HepG2 (cell line): Measurements from ENCODE around the gene FMNL2. TPM values are rescaled to one million over a fixed set of nuclear protein-coding genes. Genes with fewer than 3 reads are reported as not detected.

Experiments used
- AGO1 ChIP-seq: fragments of 200-400 bp; formaldehyde crosslinking; IDR thresholded peaks from 2 replicates; pipeline ENCODE4 v1.6.1; 2017; ENCODE audit warnings: mild to moderate bottlenecking, low read depth, low read length, moderate library complexity; ENCODE audit not compliant: poor library complexity, severe bottlenecking
- BCL3 ChIP-seq: sonication (generic); formaldehyde crosslinking; IDR thresholded peaks from 2 replicates; pipeline ENCODE4 v1.5.1; 2020; ENCODE audit warnings: mild to moderate bottlenecking, missing genetic modification reagents, moderate library complexity
- CCDC6 ChIP-seq: sonication (generic); formaldehyde crosslinking; IDR thresholded peaks from 2 replicates; pipeline ENCODE4 v1.8.1; 2022; ENCODE audit warnings: mild to moderate bottlenecking, missing genetic modification reagents, moderate library complexity
- FOXK2 ChIP-seq: fragments of 450-650 bp; IDR thresholded peaks from 2 replicates; pipeline ENCODE4 v1.6.1; 2016
- HINFP ChIP-seq: sonication (generic); formaldehyde crosslinking; IDR thresholded peaks from 2 replicates; pipeline ENCODE4 v1.4.0; 2020; ENCODE audit warnings: low read depth, mild to moderate bottlenecking, missing genetic modification reagents
- PTBP1 ChIP-seq: fragments of 200-400 bp; formaldehyde crosslinking; IDR thresholded peaks from 2 replicates; pipeline ENCODE4 v1.6.1; 2018; ENCODE audit warnings: low read length, low read depth; ENCODE audit not compliant: poor library complexity, severe bottlenecking
- REL ChIP-seq: sonication (generic); formaldehyde crosslinking; conservative IDR thresholded peaks from 2 replicates; pipeline ENCODE4 v1.8.0; 2022; ENCODE audit warnings: mild to moderate bottlenecking, missing genetic modification reagents, moderate library complexity
- RNF2 ChIP-seq: fragments of 450-650 bp; conservative IDR thresholded peaks from 2 replicates; pipeline ENCODE4 v1.6.1; 2016; ENCODE audit warnings: low read depth
- YY1 ChIP-seq: IDR thresholded peaks from 2 replicates; pipeline ENCODE4 v1.6.1; 2011; ENCODE audit warnings: low read length, low read depth, moderate library complexity, mild to moderate bottlenecking; ENCODE audit not compliant: insufficient read depth, insufficient replicate concordance
- ZBTB10 ChIP-seq: sonication (generic); formaldehyde crosslinking; IDR thresholded peaks from 2 replicates; pipeline ENCODE4 v1.4.0; 2020; ENCODE audit warnings: missing genetic modification reagents, borderline replicate concordance
- ZFYVE20 ChIP-seq: sonication (generic); formaldehyde crosslinking; IDR thresholded peaks from 2 replicates; pipeline ENCODE4 v1.8.0; 2023; ENCODE audit warnings: low read depth, mild to moderate bottlenecking, moderate library complexity, missing genetic modification reagents, borderline replicate concordance
- ZNF121 ChIP-seq: sonication (generic); formaldehyde crosslinking; IDR thresholded peaks from 2 replicates; pipeline ENCODE4 v1.5.0; 2020; ENCODE audit warnings: mild to moderate bottlenecking, missing genetic modification reagents
- ZNF230 ChIP-seq: sonication (generic); formaldehyde crosslinking; IDR thresholded peaks from 2 replicates; pipeline ENCODE4 v1.4.0; 2020; ENCODE audit warnings: mild to moderate bottlenecking, missing genetic modification reagents
- ZNF574 ChIP-seq: sonication (generic); formaldehyde crosslinking; IDR thresholded peaks from 2 replicates; pipeline ENCODE4 v1.4.0; 2020; ENCODE audit warnings: missing genetic modification reagents
- ZNF597 ChIP-seq: sonication (generic); formaldehyde crosslinking; IDR thresholded peaks from 2 replicates; pipeline ENCODE4 v1.5.0; 2020; ENCODE audit warnings: missing genetic modification reagents
- ZNF660 ChIP-seq: sonication (generic); formaldehyde crosslinking; IDR thresholded peaks from 2 replicates; pipeline ENCODE4 v1.5.1; 2020; ENCODE audit warnings: mild to moderate bottlenecking, low read depth, missing genetic modification reagents, borderline replicate concordance
- ZNF674 ChIP-seq: sonication (generic); formaldehyde crosslinking; IDR thresholded peaks from 2 replicates; pipeline ENCODE4 v1.5.0; 2020; ENCODE audit warnings: low read depth, mild to moderate bottlenecking, missing genetic modification reagents
- polyA plus RNA-seq, 8 experiments: library from polyadenylated mRNA; depleted of rRNA in 3 of 8; stranded (reverse) in 7 of 8; unstranded in 1 of 8; fragments of >200 nt; fragmentation: Illumina TruSeq in 4 of 8; extraction: Trizol in 4 of 8; gene quantifications; 2 replicates each; pipeline versions ENCODE4 v1.2.1 to v1.2.3, GENCODE V29; 2011 to 2016; ENCODE audit warnings: low read depth in 4 of 8, missing spikeins in 1 of 8, mixed read lengths in 1 of 8; ENCODE audit not compliant: insufficient read depth in 1 of 8
- total RNA-seq, 5 experiments: library from RNA; depleted of rRNA; stranded (reverse); fragments of >200 nt; fragmentation: Illumina TruSeq; extraction: Trizol; gene quantifications; 2 replicates each; pipeline ENCODE4 v1.2.3, GENCODE V29; 2016; ENCODE audit warnings: low read depth in 1 of 5

FMNL2 gene
- total and polyA plus RNA-seq, 2 of the 13 experiments (the other 11 are each of a cell fraction or from before 2014, with no cell fraction given), result 66.5 to 67.7 TPM

GRCh38 chr2:152410165-152410597 lies 75.2 kb downstream of the FMNL2 start (continued):
- TF ChIP-seq ZFYVE20 (CRISPR knock-in tag), result no peak
- TF ChIP-seq BCL3, result peak; percentile 70; the same call in 1 of the 2 replicates
- TF ChIP-seq RNF2, result peak; percentile 64; the same call in 1 of the 2 replicates
- TF ChIP-seq HINFP (CRISPR knock-in tag), result peak; percentile 70; the same call in 1 of the 2 replicates
- TF ChIP-seq ZNF230 (CRISPR knock-in tag), result peak; percentile 60; the same call in 1 of the 2 replicates
- TF ChIP-seq ZNF574 (CRISPR knock-in tag), result peak; percentile 86
- peak; percentile 86; the same call in 1 of the 2 replicates for TF ChIP-seq FOXK2
- TF ChIP-seq ZNF660 (CRISPR knock-in tag), result no peak
- TF ChIP-seq ZBTB10 (CRISPR knock-in tag), result no peak
- no peak; the same call in 1 of the 2 replicates for TF ChIP-seq REL (CRISPR knock-in tag)
- TF ChIP-seq ZNF121, result peak; percentile 67; the same call in 1 of the 2 replicates
- peak; percentile 89 for TF ChIP-seq CCDC6
- no peak for TF ChIP-seq YY1
- TF ChIP-seq ZNF674 (CRISPR knock-in tag), result no peak
- TF ChIP-seq AGO1, result no peak
- no peak for TF ChIP-seq ZNF597 (CRISPR knock-in tag)
- TF ChIP-seq PTBP1, result no peak
